Lower leg skin (tissue), 4 donors: ENCODE results near the gene FSTL1. TPM values are rescaled to one million over a fixed set of nuclear protein-coding genes. Genes with fewer than 3 reads are reported as not detected.

Source experiments
- DNase-seq, 2 donors: peaks; one replicate each; pipeline ENCODE4 v3.0.0-alpha.2; 2019; ENCODE audit warnings: low spot score in 2 of 2
- H3K4me3 ChIP-seq: fragments of 200-600 bp; sonication (generic); 2 replicates; pipeline ENCODE4 v1.5.1; 2017; ENCODE audit warnings: mild to moderate bottlenecking, low read depth; ENCODE audit not compliant: poor library complexity, severe bottlenecking
- CTCF ChIP-seq, 3 donors: fragments of 450-650 bp; IDR thresholded peaks; one replicate each; pipeline ENCODE4 v1.5.1; 2016; ENCODE audit warnings: antibody characterized with exemption in 3 of 3, mild to moderate bottlenecking in 3 of 3, moderate library complexity in 2 of 3
- POLR2A ChIP-seq, 2 donors: fragments of 450-650 bp; IDR thresholded peaks; one replicate each; pipeline ENCODE4 v1.6.1; 2016 to 2017; ENCODE audit warnings: antibody characterized with exemption in 2 of 2, mild to moderate bottlenecking in 1 of 2, moderate library complexity in 1 of 2
- WGBS, 2 donors: methylation state at CpG; one replicate each; pipeline ENCODE4 v1.1.5; 2018; 5-methylcytosine and 5-hydroxymethylcytosine counted together
- intact Hi-C: fragments of 100-400 bp; cut with DNase I; formaldehyde crosslinking; loops from one replicate; pipeline ENCODE4 v1.15.0; 2023; ENCODE audit warnings: low total_unique reads
- total RNA-seq, 4 donors: library from RNA; depleted of rRNA; stranded (reverse); fragments of >200 nt; gene quantifications; one replicate each; pipeline ENCODE4 v1.1.0, GENCODE V29; 2016

The FSTL1 gene
- total RNA-seq, 4 donors from 2014 or later: 52.8 to 207 (median 104) TPM

GRCh38 chr3:120462409-120462959 lies 11.7 kb upstream of the FSTL1 start:
- no peak overlapping the region for H3K4me3 ChIP-seq
- 86 to 89% methylated on average over 4 of the region's 4 CpGs for WGBS, 2 donors
- intact Hi-C loops: no loop called here
- TF ChIP-seq CTCF (IDR thresholded peaks at IDR 0.05) (no peak), POLR2A (IDR thresholded peaks at IDR 0.05) (no peak)
- DNase-seq: no peak

- intact Hi-C loops: no loop called here
- 72 to 93% methylated on average over 3 of the region's 3 CpGs for WGBS, 2 donors
Measured at GRCh38 chr3:120461416-120461815, 10.6 kb upstream of the FSTL1 start.

GRCh38 chr3:120460862-120461261 lies 10.1 kb upstream of the FSTL1 start:
- no peak for DNase-seq
- TF ChIP-seq CTCF (IDR thresholded peaks at IDR 0.05) (no peak), POLR2A (IDR thresholded peaks at IDR 0.05) (no peak)

More at GRCh38 chr3:120461416-120461815, 10.6 kb upstream of the FSTL1 start:
- TF ChIP-seq POLR2A (IDR thresholded peaks at IDR 0.05) (no peak), CTCF (IDR thresholded peaks at IDR 0.05) (no peak)
- no peak overlapping the region for H3K4me3 ChIP-seq
- DNase-seq: no peak

GRCh38 chr3:120460181-120460790 lies 9.5 kb upstream of the FSTL1 start:
- intact Hi-C loops: no loop called here
- H3K4me3 ChIP-seq: no peak overlapping the region
- WGBS, 2 donors: 45 to 56% methylated on average over 5 of the region's 5 CpGs
- no peak for DNase-seq
- TF ChIP-seq CTCF (IDR thresholded peaks at IDR 0.05) (no peak), POLR2A (IDR thresholded peaks at IDR 0.05) (no peak)

More at GRCh38 chr3:120460862-120461261, 10.1 kb upstream of the FSTL1 start:
- intact Hi-C loops: no loop called here
- H3K4me3 ChIP-seq: no peak overlapping the region
- WGBS, 2 donors: 54 to 60% methylated on average over 9 of the region's 9 CpGs

GRCh38 chr3:120459196-120459595 lies 8.4 kb upstream of the FSTL1 start:
- H3K4me3 ChIP-seq: no peak overlapping the region
- TF ChIP-seq POLR2A (IDR thresholded peaks at IDR 0.05): no peak
- no peak for TF ChIP-seq CTCF (IDR thresholded peaks at IDR 0.05)
- DNase-seq: no peak
- intact Hi-C loops: no loop called here
- WGBS, 2 donors: 75 to 85% methylated on average over 2 to 3 of the region's 3 CpGs

- no peak for TF ChIP-seq CTCF (IDR thresholded peaks at IDR 0.05)
- no peak for TF ChIP-seq POLR2A (IDR thresholded peaks at IDR 0.05)
- no peak for DNase-seq
- no peak overlapping the region for H3K4me3 ChIP-seq
- intact Hi-C loops: no loop called here
Measured at GRCh38 chr3:120457827-120458226, 7.0 kb upstream of the FSTL1 start.
